GM12872 (cell line): ENCODE measurements around the gene THRA.

Experiments used
- CTCF ChIP-seq: IDR thresholded peaks from 3 replicates; pipeline ENCODE4 v1.5.1; 2011; ENCODE audit warnings: low read depth, mild to moderate bottlenecking, low read length, moderate library complexity; ENCODE audit not compliant: insufficient read depth

The THRA gene

GRCh38 chr17:40062329-40063186 lies at the start of gene THRA:
THRA (plus strand) TSS chr17:40062965; CDS start chr17:40074489, 11,524 bp downstream.
- peak; percentile 1; the same call in 1 of the 3 replicates for TF ChIP-seq CTCF

GRCh38 chr17:40014375-40014980 lies 48.3 kb upstream of the THRA start:
- no peak for TF ChIP-seq CTCF

GRCh38 chr17:40015005-40015997 lies 47.5 kb upstream of the THRA start, which contains the start of gene CSF3:
CSF3 (plus strand) TSS chr17:40015440; CDS start chr17:40015475, 35 bp downstream.
- no peak for TF ChIP-seq CTCF

GRCh38 chr17:40015998-40016985 lies 46.5 kb upstream of the THRA start:
- TF ChIP-seq CTCF: no peak

- no peak for TF ChIP-seq CTCF
These were observed 45.2 kb upstream of the THRA start for GRCh38 chr17:40017422-40018080.
